ENCODE measurements around the gene TEX14.

DNA sequence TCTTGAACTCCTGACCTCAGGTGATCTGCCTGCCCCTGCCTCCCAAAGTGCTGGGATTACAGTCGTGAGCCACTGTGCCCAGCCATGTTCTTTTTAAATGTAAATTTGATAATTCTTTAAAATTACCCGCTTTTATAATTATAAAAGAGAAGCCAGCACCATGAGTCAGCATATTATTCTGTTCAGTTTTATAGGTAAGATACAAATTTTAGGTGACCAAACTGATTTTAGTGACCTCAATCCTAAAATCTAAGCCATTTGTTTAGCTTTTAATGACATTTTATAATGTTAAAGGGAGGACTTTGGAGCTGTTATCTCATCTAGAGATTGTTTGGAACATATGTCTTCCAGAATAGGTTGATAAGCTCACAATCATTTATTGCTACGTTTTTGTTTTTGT lies 43.0 kb upstream of the TEX14 start:
- TF ChIP-seq, protein P1, sequence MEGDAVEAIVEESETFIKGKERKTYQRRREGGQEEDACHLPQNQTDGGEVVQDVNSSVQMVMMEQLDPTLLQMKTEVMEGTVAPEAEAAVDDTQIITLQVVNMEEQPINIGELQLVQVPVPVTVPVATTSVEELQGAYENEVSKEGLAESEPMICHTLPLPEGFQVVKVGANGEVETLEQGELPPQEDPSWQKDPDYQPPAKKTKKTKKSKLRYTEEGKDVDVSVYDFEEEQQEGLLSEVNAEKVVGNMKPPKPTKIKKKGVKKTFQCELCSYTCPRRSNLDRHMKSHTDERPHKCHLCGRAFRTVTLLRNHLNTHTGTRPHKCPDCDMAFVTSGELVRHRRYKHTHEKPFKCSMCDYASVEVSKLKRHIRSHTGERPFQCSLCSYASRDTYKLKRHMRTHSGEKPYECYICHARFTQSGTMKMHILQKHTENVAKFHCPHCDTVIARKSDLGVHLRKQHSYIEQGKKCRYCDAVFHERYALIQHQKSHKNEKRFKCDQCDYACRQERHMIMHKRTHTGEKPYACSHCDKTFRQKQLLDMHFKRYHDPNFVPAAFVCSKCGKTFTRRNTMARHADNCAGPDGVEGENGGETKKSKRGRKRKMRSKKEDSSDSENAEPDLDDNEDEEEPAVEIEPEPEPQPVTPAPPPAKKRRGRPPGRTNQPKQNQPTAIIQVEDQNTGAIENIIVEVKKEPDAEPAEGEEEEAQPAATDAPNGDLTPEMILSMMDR (IDR thresholded peaks at IDR 0.05; ENCODE audit: borderline replicate concordance, extremely low read depth, low read length, poor library complexity, severe bottlenecking) = no peak
- TF ChIP-seq EZH2 (IDR thresholded peaks at IDR 0.05; ENCODE audit: borderline replicate concordance, low read depth, low read length, severe bottlenecking) = no peak

Data from DND-41 (cell line).